Retinal pigment epithelial cell (primary cell): ENCODE results near the gene SND1.

ENCODE experiments used
- DNase-seq: peaks from one replicate; pipeline ENCODE4 v3.0.0-alpha.2; 2010; ENCODE audit warnings: low read depth
- H3K4me3 ChIP-seq: 2 replicates; pipeline ENCODE4 v1.5.1; 2011; ENCODE audit warnings: mild to moderate bottlenecking, low read length, control low read depth, moderate library complexity
- TF ChIP-seq, protein P1 (sequence below): conservative IDR thresholded peaks from 2 replicates; pipeline ENCODE4 v1.5.1; 2011; ENCODE audit warnings: low read depth, low read length, control low read depth, inconsistent platforms

The SND1 gene

DNA sequence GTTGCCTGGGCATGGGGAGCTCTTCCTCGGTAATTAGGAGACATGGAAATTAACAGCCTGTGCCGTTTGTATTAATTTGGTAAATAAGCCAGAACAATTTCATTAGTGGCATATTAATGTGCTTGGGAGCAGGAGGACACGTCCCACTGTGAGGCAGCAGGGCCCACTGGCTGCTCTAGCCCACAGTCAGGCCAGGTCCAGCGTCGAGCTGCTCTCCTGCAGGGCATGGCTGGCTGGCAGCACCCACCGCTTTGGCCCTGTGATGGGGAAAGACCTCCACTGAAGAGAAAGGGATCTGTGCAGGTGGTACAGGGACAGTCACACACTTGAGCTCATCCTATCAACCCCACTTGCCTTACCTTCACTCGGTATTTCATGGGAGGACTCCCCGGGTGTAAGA, 416.8 kb downstream of the SND1 start:
- TF ChIP-seq, protein P1, sequence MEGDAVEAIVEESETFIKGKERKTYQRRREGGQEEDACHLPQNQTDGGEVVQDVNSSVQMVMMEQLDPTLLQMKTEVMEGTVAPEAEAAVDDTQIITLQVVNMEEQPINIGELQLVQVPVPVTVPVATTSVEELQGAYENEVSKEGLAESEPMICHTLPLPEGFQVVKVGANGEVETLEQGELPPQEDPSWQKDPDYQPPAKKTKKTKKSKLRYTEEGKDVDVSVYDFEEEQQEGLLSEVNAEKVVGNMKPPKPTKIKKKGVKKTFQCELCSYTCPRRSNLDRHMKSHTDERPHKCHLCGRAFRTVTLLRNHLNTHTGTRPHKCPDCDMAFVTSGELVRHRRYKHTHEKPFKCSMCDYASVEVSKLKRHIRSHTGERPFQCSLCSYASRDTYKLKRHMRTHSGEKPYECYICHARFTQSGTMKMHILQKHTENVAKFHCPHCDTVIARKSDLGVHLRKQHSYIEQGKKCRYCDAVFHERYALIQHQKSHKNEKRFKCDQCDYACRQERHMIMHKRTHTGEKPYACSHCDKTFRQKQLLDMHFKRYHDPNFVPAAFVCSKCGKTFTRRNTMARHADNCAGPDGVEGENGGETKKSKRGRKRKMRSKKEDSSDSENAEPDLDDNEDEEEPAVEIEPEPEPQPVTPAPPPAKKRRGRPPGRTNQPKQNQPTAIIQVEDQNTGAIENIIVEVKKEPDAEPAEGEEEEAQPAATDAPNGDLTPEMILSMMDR = no peak
- no peak overlapping the region for H3K4me3 ChIP-seq
- no peak for DNase-seq

DNA sequence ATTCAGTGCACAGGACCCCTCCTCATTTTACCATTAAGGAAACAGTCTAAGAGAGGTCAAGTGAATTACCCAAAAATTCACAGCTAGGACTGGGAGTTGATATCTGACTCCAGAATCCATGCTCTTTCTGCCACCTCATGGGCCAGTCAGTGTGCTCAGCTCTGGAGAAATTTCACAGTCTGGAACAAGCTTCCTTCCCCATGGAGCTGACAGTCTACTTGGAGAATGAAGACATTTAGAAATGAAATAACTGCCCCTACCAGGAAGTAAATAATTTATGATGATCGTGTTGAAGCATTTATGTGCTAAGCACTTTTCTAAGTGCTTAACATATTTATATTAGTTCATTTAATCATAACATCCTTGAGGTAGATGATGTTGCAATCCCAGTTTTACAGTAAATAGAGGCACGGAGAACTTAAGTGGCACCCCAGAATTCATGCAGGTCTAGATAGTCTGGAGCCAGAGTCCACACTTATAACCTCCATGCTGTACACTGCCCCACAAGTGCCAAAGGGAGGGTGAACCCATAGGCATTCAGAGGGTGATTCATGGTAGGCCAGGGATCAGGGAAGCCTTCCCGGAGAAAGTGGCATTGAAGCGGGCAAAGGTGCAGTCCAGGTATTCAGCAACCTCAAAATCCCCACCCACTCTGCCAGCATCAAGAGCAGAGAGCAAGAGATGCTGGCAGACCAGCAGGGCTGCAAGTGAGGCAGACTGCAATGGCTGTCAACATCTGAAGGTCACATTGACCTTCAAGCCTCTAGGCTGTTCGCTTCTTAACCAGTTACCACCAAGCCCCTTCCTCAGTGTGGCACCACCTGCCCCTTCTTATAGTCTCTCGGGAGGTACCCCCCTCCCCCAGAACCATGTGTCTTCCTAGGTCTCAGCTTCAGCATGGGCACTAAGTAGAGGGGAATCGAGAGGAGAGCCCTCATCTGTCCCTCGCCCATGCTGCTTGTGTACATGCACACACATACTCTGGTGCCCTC, 417.7 kb downstream of the SND1 start:
- H3K4me3 ChIP-seq = no peak overlapping the region
- DNase-seq = no peak
- TF ChIP-seq, protein P1 = no peak

DNA sequence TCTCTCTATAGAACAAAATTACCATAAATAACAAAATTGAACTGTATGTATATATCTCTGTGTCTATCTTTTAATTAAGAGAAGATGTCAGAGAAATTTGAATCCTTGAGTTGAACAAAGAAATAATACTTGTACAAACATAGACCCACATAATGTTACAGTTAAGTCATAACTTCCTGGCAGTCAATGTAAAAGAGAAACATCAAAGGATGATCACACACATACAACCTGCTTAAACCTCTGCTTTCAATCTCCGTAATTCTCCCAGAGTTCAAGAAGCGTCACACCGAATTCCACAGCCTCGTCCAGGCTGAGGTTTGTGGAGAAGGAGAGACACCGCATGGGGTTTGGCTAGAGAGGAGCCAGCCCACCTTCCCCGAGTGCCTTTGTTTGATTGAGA, 419.4 kb downstream of the SND1 start:
- TF ChIP-seq, protein P1 = no peak
- no peak overlapping the region for H3K4me3 ChIP-seq
- DNase-seq = no peak

DNA sequence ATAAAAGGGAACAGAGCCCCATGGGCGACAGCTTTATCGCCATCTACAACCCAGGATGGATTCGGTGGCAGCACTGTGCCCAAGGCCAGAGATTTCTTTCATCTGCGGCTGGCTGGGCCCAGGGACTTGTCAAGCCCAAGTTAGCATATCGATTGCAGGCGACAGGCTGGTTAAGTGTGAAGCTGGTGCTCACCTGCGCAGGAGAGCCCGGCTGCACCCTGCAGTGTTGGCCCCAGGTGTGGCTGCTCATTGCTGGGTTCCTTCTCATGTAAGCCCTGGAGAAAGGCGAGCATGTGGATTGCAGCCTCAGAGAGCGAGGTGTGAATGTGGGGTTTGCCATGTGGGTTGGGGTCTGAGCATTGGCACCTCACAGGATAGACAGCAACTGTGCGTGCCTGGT, 419.8 kb downstream of the SND1 start:
- TF ChIP-seq, protein P1 = no peak
- no peak for DNase-seq
- H3K4me3 ChIP-seq = no peak overlapping the region

DNA sequence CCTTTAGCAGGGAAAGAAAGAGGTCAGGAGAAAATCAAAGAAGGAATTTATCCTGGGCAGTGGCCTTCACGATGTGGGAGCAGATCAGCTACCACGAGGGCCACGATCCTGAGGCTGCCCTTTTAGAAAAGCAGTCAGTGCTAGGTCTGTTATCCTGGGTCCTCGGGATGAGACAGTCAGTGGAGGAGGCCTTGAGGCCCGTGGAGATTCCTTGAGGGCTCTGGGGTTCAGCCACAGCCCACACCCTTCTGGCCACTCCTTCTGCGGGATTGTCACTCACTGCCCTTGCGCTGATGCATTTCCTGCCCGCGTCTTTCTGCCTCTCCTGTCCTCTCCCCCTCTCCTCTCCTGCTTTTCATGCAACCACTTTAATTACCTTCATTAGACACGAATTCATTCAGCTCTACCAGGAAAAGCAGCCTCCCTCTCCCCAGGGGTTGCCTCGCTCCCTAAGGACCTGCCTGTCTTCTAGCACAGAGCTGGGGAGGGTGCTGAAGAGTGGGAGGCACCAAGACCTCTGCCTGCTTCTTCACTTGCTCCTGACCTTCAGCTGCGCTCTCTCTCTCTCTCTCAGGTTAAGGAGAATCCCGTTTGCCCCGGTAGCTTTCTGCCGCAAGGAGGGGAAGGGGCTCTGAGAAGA, 421.8 kb downstream of the SND1 start:
- TF ChIP-seq, protein P1 = no peak
- no peak for DNase-seq
- H3K4me3 ChIP-seq = no peak overlapping the region

DNA sequence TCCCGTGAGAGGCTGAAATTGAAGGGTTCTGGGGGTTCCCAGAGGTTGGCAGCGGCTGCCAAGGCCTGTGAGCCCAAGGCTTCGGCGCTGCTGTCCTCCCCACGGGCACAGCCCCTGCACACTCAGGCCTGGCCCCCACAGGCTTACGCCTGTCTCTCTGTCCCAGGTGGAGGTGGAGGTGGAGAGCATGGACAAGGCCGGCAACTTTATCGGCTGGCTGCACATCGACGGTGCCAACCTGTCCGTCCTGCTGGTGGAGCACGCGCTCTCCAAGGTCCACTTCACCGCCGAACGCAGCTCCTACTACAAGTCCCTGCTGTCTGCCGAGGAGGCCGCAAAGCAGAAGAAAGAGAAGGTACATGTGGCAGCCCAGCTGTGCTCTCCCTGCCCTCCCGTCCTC, 422.3 kb downstream of the SND1 start:
- no peak for DNase-seq
- TF ChIP-seq, protein P1 = no peak
- no peak overlapping the region for H3K4me3 ChIP-seq
